Fibroblast of pulmonary artery (primary cell): ENCODE data around the gene PAX5.

Source experiments
- DNase-seq: peaks from one replicate; pipeline ENCODE4 v3.0.0-alpha.2; 2010; ENCODE audit warnings: low read depth
- H3K4me3 ChIP-seq: replicated peaks from 2 replicates; pipeline ENCODE4 v1.5.1; 2011; ENCODE audit warnings: low read depth, mild to moderate bottlenecking, control low read depth, low read length, moderate library complexity
- TF ChIP-seq, protein P1 (sequence below): IDR thresholded peaks from 2 replicates; pipeline ENCODE4 v1.5.1; 2011; ENCODE audit warnings: mild to moderate bottlenecking, control low read depth, low read length, inconsistent platforms; ENCODE audit errors: missing control alignments

The PAX5 gene

DNA sequence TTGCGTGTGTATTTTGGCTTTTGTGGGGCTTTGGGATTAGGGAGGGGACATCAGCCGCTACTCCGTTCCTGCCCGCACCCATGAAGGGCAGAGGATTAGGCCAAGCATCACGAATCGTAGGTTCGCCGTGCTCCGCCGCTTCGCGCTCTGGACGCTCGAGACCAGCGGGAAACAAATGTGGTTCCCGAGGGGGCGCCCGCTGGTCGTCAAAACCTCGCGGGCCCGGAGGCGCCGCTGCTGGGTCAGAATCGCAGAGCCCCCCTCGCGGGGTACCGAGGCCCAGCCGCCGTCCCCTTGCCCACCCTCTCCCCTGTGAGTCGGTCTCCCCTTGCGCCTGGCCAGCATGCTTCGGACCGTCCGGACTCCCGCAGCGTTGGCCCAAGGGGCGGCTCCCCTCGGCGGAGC, 2.3 kb upstream of the PAX5 start:
- peak overlapping the region; percentile 49 for H3K4me3 ChIP-seq
- no peak for DNase-seq
- TF ChIP-seq, protein P1, sequence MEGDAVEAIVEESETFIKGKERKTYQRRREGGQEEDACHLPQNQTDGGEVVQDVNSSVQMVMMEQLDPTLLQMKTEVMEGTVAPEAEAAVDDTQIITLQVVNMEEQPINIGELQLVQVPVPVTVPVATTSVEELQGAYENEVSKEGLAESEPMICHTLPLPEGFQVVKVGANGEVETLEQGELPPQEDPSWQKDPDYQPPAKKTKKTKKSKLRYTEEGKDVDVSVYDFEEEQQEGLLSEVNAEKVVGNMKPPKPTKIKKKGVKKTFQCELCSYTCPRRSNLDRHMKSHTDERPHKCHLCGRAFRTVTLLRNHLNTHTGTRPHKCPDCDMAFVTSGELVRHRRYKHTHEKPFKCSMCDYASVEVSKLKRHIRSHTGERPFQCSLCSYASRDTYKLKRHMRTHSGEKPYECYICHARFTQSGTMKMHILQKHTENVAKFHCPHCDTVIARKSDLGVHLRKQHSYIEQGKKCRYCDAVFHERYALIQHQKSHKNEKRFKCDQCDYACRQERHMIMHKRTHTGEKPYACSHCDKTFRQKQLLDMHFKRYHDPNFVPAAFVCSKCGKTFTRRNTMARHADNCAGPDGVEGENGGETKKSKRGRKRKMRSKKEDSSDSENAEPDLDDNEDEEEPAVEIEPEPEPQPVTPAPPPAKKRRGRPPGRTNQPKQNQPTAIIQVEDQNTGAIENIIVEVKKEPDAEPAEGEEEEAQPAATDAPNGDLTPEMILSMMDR, result no peak

DNA sequence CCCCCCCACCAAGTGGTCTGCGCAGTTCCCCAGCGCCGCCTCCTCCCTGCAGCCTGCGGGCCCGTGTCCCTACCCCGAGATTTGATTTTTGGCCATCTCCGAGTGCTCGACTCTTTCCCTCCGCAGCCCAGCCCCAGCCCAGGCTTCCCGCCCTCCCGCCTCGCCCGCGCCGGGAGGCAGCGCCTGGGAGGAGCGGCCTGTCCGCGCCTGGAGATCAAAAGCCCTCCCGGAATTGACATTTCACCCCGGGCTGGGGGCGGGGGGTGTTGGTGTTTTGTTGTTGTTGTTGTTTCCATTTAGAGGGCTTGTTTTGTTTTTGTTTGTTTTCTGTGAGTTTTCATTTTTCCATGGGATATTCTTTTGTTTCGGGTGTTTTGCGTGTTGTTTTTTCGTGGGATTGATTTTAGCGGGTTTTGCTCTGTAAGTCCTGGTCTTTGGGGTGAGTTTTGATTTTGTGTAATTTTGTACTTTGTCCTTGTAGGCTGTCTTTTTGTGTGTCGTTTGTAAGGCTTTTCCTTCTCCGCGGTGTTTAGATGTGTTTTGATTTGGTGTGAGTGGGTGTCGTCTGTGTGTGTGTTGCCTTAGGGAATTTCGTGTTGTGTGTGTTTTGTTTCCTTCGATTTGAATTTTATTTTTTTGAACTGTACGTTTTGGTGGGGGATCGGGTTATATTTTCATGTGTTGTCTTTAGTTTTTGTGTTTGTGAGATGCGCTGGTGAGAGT, 1.7 kb upstream of the PAX5 start:
- TF ChIP-seq, protein P1, result no peak
- H3K4me3 ChIP-seq, result no peak overlapping the region
- DNase-seq, result peak; percentile 26

DNA sequence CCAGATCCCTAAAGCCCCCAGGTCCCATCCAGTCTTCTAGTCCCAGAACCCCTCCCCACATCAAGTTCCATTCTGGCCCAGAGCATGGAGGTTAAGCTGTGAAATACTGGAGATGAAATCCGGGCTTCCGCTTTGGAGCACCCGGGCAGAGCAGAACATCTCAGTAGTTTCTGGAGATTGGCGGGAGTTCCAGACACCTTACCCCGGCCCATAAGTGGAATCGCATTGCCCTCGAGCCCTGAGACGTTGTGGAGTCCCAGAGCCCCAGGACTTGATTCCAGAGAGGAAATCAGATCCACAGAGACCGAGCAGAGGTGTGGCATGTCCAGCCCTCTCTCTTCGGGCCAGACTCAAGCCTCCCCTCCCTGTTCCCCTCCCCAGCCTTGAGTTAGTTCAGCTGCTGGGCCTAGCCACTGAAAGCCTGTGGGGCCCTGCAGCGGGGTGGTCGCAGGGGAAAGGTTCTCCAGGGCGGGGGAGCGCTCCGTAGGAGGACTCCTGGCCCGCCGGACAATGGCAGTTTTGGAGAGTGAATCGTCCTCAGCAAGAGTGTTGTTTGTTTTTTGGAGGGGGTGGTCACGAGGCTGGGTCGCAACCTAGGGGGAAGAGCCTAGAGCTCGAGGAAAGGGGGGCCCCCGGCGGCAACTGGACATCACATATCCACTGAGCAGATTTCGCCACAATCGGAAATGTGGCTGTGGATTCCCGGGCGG, 1.0 kb upstream of the PAX5 start:
- no peak for DNase-seq
- H3K4me3 ChIP-seq, result no peak overlapping the region
- TF ChIP-seq, protein P1, result no peak

DNA sequence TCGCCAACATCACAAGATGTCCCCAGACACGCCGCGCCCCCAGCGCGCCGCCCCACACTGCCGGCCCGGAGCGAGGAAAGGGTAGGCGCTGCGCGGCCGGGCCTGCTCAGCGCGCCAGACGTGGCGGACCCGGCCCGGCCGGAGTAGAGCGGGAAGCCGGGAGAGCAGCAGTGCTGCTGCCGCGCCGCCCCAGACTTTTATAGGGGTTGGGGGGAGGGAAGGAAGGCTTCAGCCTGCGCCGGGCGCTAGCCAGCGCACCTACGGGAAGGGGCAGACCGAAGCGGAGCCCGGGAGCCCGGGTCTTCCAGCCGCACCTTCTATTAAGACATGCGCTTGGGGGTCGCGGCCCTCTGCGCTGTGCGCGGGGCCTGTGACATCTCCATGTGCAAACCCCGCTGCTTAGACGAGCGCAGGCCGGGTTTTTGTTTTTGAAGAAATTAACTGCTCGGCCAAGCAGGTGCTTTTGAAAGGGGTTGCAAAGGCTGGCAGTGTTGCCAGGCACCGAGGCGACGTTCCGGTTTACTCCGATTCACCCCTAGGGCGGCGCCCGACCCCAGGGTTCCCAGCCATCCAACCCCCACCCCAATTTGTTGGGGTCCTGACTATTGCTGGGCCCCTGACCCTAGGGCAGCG, 353 bp upstream of the PAX5 start:
- no peak overlapping the region for H3K4me3 ChIP-seq
- TF ChIP-seq, protein P1, result no peak
- DNase-seq, result no peak

DNA sequence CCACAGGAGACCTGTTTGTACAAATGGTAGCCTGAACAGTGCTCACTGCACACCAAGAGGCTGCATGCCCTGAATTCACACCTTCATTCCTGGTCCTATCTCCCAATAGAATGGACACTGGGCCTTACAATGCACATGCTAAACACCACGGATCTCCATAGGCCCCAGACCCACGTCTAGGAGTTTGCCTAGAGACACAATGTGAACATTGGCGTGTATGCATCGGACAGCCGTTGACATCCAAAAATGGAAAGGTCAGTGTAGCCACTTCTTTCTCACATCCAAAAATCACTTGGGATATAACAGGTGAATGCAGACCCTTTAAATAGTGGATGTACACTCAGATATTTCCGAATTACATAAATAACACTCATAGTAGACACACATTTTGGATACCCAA, 927 bp downstream of the PAX5 start:
- H3K4me3 ChIP-seq, result no peak overlapping the region
- TF ChIP-seq, protein P1, result no peak
- DNase-seq, result no peak

DNA sequence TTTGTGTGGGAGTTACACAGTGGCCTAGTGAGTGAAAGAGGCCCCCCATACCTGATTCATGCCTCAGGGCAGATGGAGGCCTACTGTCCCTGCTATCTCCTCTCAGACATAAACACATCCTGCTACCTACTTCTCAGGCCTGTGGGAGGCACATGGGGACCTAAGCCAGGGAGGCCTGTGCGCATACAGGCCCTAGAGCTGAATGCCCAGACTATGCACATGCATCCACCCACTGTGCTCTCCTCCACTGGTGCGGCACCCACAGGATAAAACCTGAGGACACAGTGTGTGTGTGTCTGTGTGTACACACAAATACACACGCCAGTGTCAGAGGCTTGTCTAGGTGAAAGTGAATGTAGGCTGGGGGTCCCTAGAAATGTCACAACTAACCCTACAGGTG, 1.4 kb downstream of the PAX5 start:
- DNase-seq, result no peak
- H3K4me3 ChIP-seq, result no peak overlapping the region
- TF ChIP-seq, protein P1, result no peak
